B cell (primary cell): ENCODE results near the gene ERMARD. TPM values are rescaled to one million over a fixed set of nuclear protein-coding genes. Genes with fewer than 3 reads are reported as not detected.
A peak's percentile ranks its signal among the peaks of the same experiment; 100 is the strongest.

ENCODE experiments used
- ATAC-seq: fragments of 200-7000 bp; cut with Tn5 transposase; one replicate; pipeline ENCODE4 v1.10.0; 2021; ENCODE audit warnings: low read depth, mild to moderate bottlenecking, moderate number of reproducible peaks, moderate library complexity
- CTCF ChIA-PET: fragments of 350-600 bp; sonication (Branson Sonifier 250); formaldehyde crosslinking; loops from one replicate; lab custom pipeline; 2021; ENCODE audit warnings: antibody characterized with exemption, inconsistent platforms; lab: Charles Lee
- POLR2A ChIA-PET: fragments of 350-600 bp; sonication (Branson Sonifier 250); formaldehyde crosslinking; loops from one replicate; lab custom pipeline; 2021; ENCODE audit warnings: antibody characterized with exemption; lab: Charles Lee
- DNase-seq: peaks from one replicate; pipeline ENCODE4 v3.0.0; 2013
- H2AFZ ChIP-seq: 2 replicates; pipeline ENCODE4 v1.6.1; 2012; ENCODE audit warnings: mild to moderate bottlenecking, low read depth, low read length; ENCODE audit not compliant: insufficient read depth, poor library complexity, severe bottlenecking
- H3K27ac ChIP-seq, 2 donors: 1 replicate in 1 of 2; 2 replicates in 1 of 2; pipeline ENCODE4 v1.5.1; 2012 to 2013; ENCODE audit warnings: low read length in 2 of 2, mild to moderate bottlenecking in 2 of 2, moderate library complexity in 1 of 2
- H3K27me3 ChIP-seq, 4 experiments: fragments of 200-600 bp in 1 of 4; sonication (generic) in 1 of 4; replicated peaks in 1 of 4; 1 replicate in 2 of 4; 2 replicates in 2 of 4; pipeline versions ENCODE4 v1.6.1 to v1.7.0; 2013 to 2016; ENCODE audit warnings: low read length in 3 of 4, mild to moderate bottlenecking in 2 of 4, mixed read lengths in 1 of 4, moderate library complexity in 1 of 4; ENCODE audit not compliant: insufficient read depth in 4 of 4, control insufficient read depth in 3 of 4; ENCODE audit errors: control extremely low read depth in 1 of 4
- H3K36me3 ChIP-seq, 2 experiments: replicated peaks in 1 of 2; 1 replicate in 1 of 2; 2 replicates in 1 of 2; pipeline versions ENCODE4 v1.6.1 to v1.7.1; 2013; ENCODE audit warnings: low read length in 1 of 2; ENCODE audit not compliant: insufficient read depth in 2 of 2, control insufficient read depth in 1 of 2; ENCODE audit errors: control extremely low read depth in 1 of 2, extremely low read depth in 1 of 2
- H3K4me1 ChIP-seq, 2 donors: fragments of 200-600 bp in 1 of 2; sonication (generic) in 1 of 2; 1 replicate in 1 of 2; 2 replicates in 1 of 2; pipeline versions ENCODE4 v1.5.1 to v1.6.1; 2013 to 2017; ENCODE audit warnings: low read length in 2 of 2; ENCODE audit not compliant: control insufficient read depth in 2 of 2, insufficient read depth in 2 of 2
- H3K4me2 ChIP-seq: replicated peaks from 2 replicates; pipeline ENCODE3; 2012; ENCODE audit warnings: mild to moderate bottlenecking, low read depth, low read length; ENCODE audit not compliant: poor library complexity, severe bottlenecking
- H3K4me3 ChIP-seq, 5 experiments: fragments of 200-600 bp in 1 of 5; sonication (generic) in 1 of 5; 1 replicate in 3 of 5; 2 replicates in 2 of 5; pipeline versions ENCODE4 v1.5.1 to v1.7.0; 2011 to 2016; ENCODE audit warnings: low read length in 4 of 5, mild to moderate bottlenecking in 4 of 5, low read depth in 2 of 5, control low read depth in 1 of 5, moderate library complexity in 1 of 5; ENCODE audit not compliant: insufficient read depth in 1 of 5; ENCODE audit errors: control extremely low read depth in 1 of 5, extremely low read depth in 1 of 5
- H3K79me2 ChIP-seq: fragments of 200-600 bp; sonication (generic); one replicate; pipeline ENCODE4 v1.6.0; 2016; ENCODE audit warnings: low read length; ENCODE audit not compliant: control insufficient read depth, insufficient read depth
- H3K9ac ChIP-seq: fragments of 200-600 bp; sonication (generic); 2 replicates; pipeline ENCODE4 v1.6.1; 2017; ENCODE audit warnings: mild to moderate bottlenecking, low read length, moderate library complexity
- H3K9me3 ChIP-seq, 3 donors: one replicate each; pipeline versions ENCODE4 v1.6.1 to v1.7.1; 2013; ENCODE audit warnings: low read length in 2 of 3; ENCODE audit not compliant: control insufficient read depth in 2 of 3, insufficient read depth in 1 of 3; ENCODE audit errors: control extremely low read depth in 1 of 3
- H4K20me1 ChIP-seq: 2 replicates; pipeline ENCODE4 v1.6.0; 2012; ENCODE audit warnings: mild to moderate bottlenecking, low read length; ENCODE audit not compliant: insufficient read depth, control insufficient read depth, poor library complexity, severe bottlenecking
- H3K27ac Mint-ChIP-seq: one replicate; pipeline ENCODE4 v1.8.0; 2021; ENCODE audit warnings: mixed read lengths
- H3K27me3 Mint-ChIP-seq: one replicate; pipeline ENCODE4 v1.8.0; 2021; ENCODE audit warnings: mixed read lengths
- H3K4me1 Mint-ChIP-seq: one replicate; pipeline ENCODE4 v1.8.0; 2021; ENCODE audit warnings: mixed read lengths
- H3K4me3 Mint-ChIP-seq: one replicate; pipeline ENCODE4 v1.8.0; 2021; ENCODE audit warnings: mixed read lengths
- H3K9me3 Mint-ChIP-seq: one replicate; pipeline ENCODE4 v1.8.0; 2022; ENCODE audit warnings: mixed read lengths; ENCODE audit not compliant: insufficient read depth
- CTCF ChIP-seq: fragments of 200-600 bp; IDR thresholded peaks from one replicate; pipeline ENCODE4 v1.8.0; 2022; ENCODE audit warnings: antibody characterized with exemption, mild to moderate bottlenecking
- EZH2 ChIP-seq: IDR thresholded peaks from 2 replicates; pipeline ENCODE4 v1.6.1; 2012; ENCODE audit warnings: borderline replicate concordance, low read depth, mild to moderate bottlenecking, moderate library complexity, low read length; ENCODE audit not compliant: insufficient read depth, poor library complexity, severe bottlenecking
- WGBS: methylation state at CpG from one replicate; pipeline ENCODE4 v1.1.5; 2013; ENCODE audit warnings: missing lambda C conversion rate; ENCODE audit not compliant: insufficient coverage; 5-methylcytosine and 5-hydroxymethylcytosine counted together
- intact Hi-C: fragments of 100-400 bp; cut with micrococcal nuclease; formaldehyde crosslinking; loops from one replicate; pipeline ENCODE4 v1.10.0; 2022
- polyA plus RNA-seq: library from polyadenylated mRNA; depleted of rRNA; stranded (reverse); fragments of >200 nt; gene quantifications from 2 replicates; pipeline ENCODE4 v1.2.3, GENCODE V29; 2012
- total RNA-seq, 2 donors: library from RNA; stranded (reverse); fragments of 120-200 nt in 1 of 2; gene quantifications; 1 replicate in 1 of 2; 2 replicates in 1 of 2; pipeline versions ENCODE4 v1.2.3 to v1.2.4, GENCODE V29; 2013 to 2022

The ERMARD gene
- total and polyA plus RNA-seq, 2 donors (not counting 1 experiment from before 2014, with no cell fraction given) = 42.8 to 65.1 TPM

- POLR2A ChIA-PET = interaction anchor here (2.5 to 3.0 kb wide), 2 partner anchors 20 to 49 kb away, joined by 20 to 28 read pairs; partner anchors contain the start of genes DYNLT2 and ERMARD
- H3K36me3 ChIP-seq = peaks cover 6 to 7% of the 10 kb centered on the region in 2 experiments
- H3K4me1 ChIP-seq = peaks cover 27 to 44% of the 10 kb centered on the region in 2 donors
- intact Hi-C loops = loop anchor here (1.0 to 10.0 kb wide), 5 partner anchors 20 to 881 kb away; partner anchors contain the start of genes DYNLT2, ERMARD, PDCD2 and TBP
- peak overlapping the region; percentile 92 for H3K9ac ChIP-seq
- no peaks in the 10 kb centered on the region for H3K27me3 ChIP-seq
- TF ChIP-seq CTCF (no peak), EZH2 (no peak)
- H3K9me3 ChIP-seq = no peaks in the 10 kb centered on the region
- peak overlapping the region; percentile 85 for H3K4me2 ChIP-seq
- no peaks in the 10 kb centered on the region for H3K9me3 Mint-ChIP-seq
- peaks cover 55% of the 10 kb centered on the region for H3K4me1 Mint-ChIP-seq
- no peaks in the 10 kb centered on the region for H3K27me3 Mint-ChIP-seq
- peaks cover 40% of the 10 kb centered on the region for H3K79me2 ChIP-seq
- peak overlapping the region; percentile 86 to 95 for H3K27ac ChIP-seq
- 11% methylated on average over 17 of the region's 22 CpGs for WGBS
- H4K20me1 ChIP-seq = no peaks in the 10 kb centered on the region
- peak overlapping the region; percentile 95 for H3K4me3 Mint-ChIP-seq
- ATAC-seq (no peak), DNase-seq (no peak)
- CTCF ChIA-PET = interaction anchor here (1.2 to 2.1 kb wide), 3 partner anchors 19 to 52 kb away, joined by 3 to 8 read pairs (median 3); no protein-coding TSS in a partner anchor
- peak overlapping the region; percentile 91 for H3K27ac Mint-ChIP-seq
- H2AFZ ChIP-seq = peak overlapping the region; percentile 97
- H3K4me3 ChIP-seq = peak overlapping the region; percentile 61 to 95 (median 85)
These were observed 48.6 kb upstream of the ERMARD start for GRCh38 chr6:169702840-169703246.

- CTCF ChIA-PET = no interaction called here
- no peak for DNase-seq
- H4K20me1 ChIP-seq = no peaks in the 10 kb centered on the region
- TF ChIP-seq CTCF (no peak), EZH2 (no peak)
- Mint-ChIP-seq H3K9me3 (no peaks in the 10 kb centered on the region), H3K27me3 (no peaks in the 10 kb centered on the region), H3K4me3 (no peak overlapping the region), H3K27ac (no peak overlapping the region), H3K4me1 (peaks cover 48% of the 10 kb centered on the region)
- no peak overlapping the region for H3K4me2 ChIP-seq
- H3K4me1 ChIP-seq = peaks cover 17 to 35% of the 10 kb centered on the region in 2 donors
- H3K4me3 ChIP-seq = no peak overlapping the region
- H3K9ac ChIP-seq = no peak overlapping the region
- H3K79me2 ChIP-seq = peaks cover 24% of the 10 kb centered on the region
- WGBS = no CpG with 5 or more reads among the region's 2 CpGs
- H3K27me3 ChIP-seq = no peaks in the 10 kb centered on the region
- H3K27ac ChIP-seq = peak overlapping the region in 1 of 2 donors; percentile 10
- intact Hi-C loops = loop anchor here (10.0 kb wide), 1 partner anchor 123 kb away; no protein-coding TSS in a partner anchor
- no peak overlapping the region for H2AFZ ChIP-seq
- POLR2A ChIA-PET = no interaction called here
- no peak for ATAC-seq
- peaks cover 8 to 22% of the 10 kb centered on the region in 2 experiments for H3K36me3 ChIP-seq
- no peaks in the 10 kb centered on the region for H3K9me3 ChIP-seq
These were observed 43.6 kb upstream of the ERMARD start for GRCh38 chr6:169707772-169708171.
